ENCODE measurements around the gene CGB5.

Gene CGB5

DNA sequence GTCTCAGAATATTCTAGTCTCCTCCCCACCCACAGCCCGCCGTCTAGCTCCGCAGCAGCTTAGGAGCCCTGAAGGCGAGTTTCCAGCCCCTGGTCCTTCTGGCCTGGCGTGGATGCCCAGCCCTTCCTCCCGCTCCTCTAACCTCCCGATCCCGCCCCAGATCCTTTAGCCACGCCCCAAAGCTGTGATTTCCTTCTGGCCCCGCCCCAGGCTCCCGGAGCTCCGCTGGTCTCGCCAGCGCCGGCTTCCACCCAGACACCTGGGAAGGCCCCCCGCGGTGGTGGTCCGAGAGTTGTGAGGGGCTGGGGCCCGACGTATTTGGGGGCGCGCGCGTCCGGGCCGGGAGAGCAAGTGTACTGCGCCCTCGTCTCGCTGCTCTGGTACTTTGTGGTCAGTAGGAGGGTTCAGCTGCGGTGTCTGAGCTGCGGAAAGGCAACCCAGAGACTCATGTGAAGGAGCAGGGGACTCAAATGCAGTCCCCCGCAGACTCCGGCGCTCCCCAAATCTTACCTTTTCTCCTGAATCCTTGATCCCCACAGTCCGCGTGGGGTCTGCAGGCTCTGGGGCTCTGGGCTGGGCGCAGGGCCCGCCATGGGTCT, 14.1 kb downstream of the CGB5 start, which contains the start of gene CGB7:
Gene CGB7, minus strand, starts transcription at position 114 of the 599 bp plus-strand sequence. CDS start 2,374 bp downstream, outside the sequence.
- peak; percentile 85 for DNase-seq (ENCODE audit: low spot score)

DNA sequence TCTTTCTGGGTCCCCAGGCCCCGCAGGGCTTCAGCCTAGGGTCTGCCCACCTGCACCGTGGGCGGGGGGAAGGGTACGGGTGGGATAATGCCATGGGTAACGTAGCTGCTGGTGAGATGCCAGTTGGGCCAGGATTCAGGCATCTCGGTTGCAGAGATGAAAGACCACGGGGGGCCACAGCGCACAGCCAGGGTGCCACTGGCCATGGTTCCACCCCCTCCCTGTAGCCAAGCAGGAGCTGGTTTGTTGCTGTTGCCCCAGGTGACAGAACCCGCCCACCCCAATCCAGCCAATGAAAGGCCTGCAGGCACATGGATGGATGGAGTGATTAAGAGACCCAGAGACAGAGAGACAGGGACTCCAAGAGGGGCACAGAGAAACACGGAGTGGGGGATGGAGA, 14.9 kb downstream of the CGB5 start:
- peak; percentile 65 for DNase-seq (ENCODE audit: low spot score)

- DNase-seq (ENCODE audit: low spot score) = no peak
Measured at GRCh38 chr19:49059053-49059452, 15.4 kb downstream of the CGB5 start.

GRCh38 chr19:49061000-49061399, 17.4 kb downstream of the CGB5 start:
- DNase-seq (ENCODE audit: low spot score) = no peak

DNA sequence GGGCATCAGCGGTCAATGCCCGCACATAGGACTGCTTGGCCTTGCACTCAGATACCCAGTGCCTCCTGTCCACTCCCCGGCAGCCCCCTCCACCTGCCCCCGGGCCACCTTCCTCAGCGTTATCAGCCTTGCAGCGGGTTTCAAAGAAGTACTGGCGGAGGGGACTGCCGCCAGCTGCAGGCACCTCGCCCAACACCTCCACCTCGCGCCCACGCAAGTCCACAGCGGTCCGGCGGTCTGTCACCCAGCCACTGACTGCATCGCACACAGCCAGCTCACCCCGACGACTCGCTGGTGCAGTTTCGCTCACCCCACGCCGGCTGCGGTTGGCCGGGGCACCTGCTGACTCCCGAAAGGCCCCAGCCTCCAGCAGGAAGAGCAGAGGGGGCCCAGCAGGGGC, 17.8 kb downstream of the CGB5 start:
- no peak for DNase-seq (ENCODE audit: low spot score)

GRCh38 chr19:49064029-49064629, 20.5 kb downstream of the CGB5 start:
- no peak for DNase-seq (ENCODE audit: low spot score)

GRCh38 chr19:49064768-49065611, 21.3 kb downstream of the CGB5 start, which contains the start of gene NTF4:
NTF4 (minus strand) TSS chr19:49064818; CDS start chr19:49061997, 2,821 bp downstream.
- DNase-seq (ENCODE audit: low spot score) = peak; percentile 86

- DNase-seq (ENCODE audit: low spot score) = no peak
Measured at GRCh38 chr19:49065905-49066512, 22.4 kb downstream of the CGB5 start.

GRCh38 chr19:49067554-49067953, 23.9 kb downstream of the CGB5 start:
- no peak for DNase-seq (ENCODE audit: low spot score)

DNA sequence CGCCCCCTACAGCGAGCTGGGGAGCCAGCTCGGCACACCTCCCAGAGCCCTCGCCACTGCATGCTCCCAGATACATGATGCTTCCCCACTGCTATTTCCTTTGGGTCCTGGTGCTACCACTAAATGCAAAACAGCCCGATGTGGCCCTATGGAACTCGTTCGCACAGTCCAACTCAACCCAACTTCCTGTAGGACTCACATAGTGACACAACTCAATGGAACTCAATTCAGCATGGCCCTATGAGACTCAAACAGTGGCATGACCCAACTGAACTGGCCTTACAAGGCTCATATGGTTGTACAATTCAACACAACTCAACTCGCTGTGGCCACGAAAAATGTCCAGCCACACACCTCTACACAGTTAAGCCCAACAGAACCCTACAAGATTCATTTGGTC, 25.4 kb downstream of the CGB5 start:
- DNase-seq (ENCODE audit: low spot score) = no peak

GRCh38 chr19:49070416-49070815, 26.8 kb downstream of the CGB5 start:
- DNase-seq (ENCODE audit: low spot score) = no peak

GRCh38 chr19:49071860-49072547, 28.4 kb downstream of the CGB5 start:
- DNase-seq (ENCODE audit: low spot score) = peak; percentile 89

- no peak for DNase-seq (ENCODE audit: low spot score)
Measured at GRCh38 chr19:49073514-49074378, 30.1 kb downstream of the CGB5 start.

- peak; percentile 64 for DNase-seq (ENCODE audit: low spot score)
Measured at GRCh38 chr19:49074869-49075268, 31.2 kb downstream of the CGB5 start.

DNA sequence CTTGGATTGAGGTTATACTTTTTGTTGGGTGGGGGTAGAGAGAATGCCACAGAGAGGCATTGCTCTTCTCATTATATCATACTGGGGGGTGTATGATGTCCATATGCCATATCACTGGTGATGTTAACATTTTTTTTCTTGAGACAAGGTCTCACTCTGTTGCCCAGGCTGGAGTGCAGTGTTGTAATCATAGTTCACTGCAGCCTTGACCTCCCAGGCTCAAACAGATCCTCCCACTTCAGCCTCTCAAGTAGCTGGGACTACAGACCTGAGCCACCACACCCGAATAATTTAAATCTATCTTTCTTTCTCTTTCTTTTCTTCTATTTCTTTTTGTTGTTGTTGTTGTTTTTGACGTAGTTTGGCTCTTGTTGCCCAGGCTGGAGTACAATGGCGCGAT, 36.7 kb downstream of the CGB5 start:
- no peak for DNase-seq (ENCODE audit: low spot score)

- no peak for DNase-seq (ENCODE audit: low spot score)
Measured at GRCh38 chr19:49081273-49081672, 37.6 kb downstream of the CGB5 start.

DNA sequence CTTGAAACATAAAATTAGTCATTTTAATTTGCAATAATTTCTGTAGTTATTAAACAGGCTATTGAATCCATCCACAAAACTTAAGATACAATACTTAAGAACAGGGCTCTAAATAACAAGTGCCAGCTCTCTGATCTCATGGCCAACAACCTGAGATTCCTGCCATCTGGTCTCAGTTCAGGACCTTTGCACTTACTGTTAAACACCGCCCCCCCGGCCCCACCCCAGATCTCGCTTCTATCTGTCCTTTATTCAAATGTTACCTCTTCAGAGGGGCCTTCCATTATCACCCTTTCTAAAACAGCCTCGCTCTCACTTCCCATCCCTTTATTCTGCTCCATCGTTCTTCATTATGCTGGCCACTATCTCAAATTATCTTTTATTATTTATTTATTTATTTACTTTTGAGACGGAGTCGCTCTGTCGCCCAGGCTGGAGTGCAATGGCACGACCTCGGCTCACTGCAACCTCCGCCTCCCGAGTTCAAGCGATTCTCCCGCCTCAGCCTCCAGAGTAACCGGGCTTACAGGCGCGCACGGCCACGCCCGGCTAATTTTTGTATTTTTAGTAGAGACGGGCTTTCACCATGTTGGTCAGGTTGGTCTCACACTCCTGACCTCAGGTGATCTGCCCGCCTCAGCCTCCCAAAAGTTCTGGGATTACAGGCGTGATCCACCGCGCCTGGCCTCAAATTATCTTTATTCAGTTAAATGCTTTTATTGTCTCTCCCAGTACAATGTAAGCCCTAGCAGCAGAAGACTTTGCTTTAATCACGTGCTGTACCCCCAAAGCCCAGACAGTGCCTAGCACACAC, 40.8 kb downstream of the CGB5 start:
- no peak for DNase-seq (ENCODE audit: low spot score)

DNA sequence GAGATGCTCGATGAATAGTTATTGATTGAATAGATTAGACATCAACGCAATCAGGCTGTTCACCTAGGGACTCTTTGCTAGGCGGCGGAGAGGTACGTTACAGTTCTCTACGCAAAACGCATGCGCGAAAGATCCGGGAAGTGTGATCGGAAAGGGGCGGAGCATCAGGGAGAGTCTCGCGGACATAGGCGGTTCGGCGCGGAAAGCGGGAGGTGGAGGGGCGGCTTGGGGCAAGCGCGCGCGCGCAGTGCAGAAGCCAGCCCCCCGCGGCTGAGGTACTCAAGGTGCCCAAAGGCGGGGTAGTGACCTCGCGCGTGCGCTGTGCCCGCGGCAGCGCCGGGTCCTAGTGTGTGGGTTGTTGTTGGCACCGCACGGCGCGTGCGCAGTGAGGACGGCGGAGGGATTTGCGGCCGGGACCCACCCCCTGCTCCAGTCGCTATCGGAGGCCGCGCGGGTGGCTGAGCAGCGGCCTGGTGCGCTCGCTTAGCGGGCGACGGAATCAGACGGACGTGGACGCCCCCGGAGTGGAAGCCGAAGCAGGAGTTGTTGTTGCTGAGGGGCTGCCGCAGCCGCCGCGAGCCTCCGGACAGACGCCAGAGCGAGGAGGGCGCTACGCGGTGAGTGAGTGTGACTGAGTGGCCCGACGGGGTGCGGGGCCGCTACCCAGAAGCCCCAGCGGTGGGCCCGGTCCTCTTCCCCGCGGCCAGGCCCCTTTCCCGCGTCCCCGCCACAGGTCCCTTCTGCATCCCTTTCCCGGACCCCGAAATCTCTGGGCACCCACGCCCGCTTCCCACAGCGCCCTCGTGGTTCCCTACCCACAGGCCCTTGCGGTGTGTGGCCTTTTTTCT, 41.6 kb downstream of the CGB5 start, which contains the start of gene SNRNP70:
Gene SNRNP70, plus strand, starts transcription at position 432 of the 848 bp plus-strand sequence. CDS start 964 bp downstream, outside the sequence.
- peak; percentile 100 for DNase-seq (ENCODE audit: low spot score)

- no peak for DNase-seq (ENCODE audit: low spot score)
Measured at GRCh38 chr19:49085868-49086232, 42.2 kb downstream of the CGB5 start.
